Spleen (tissue), 11 donors: ENCODE results near the gene PLBD2. TPM values are rescaled to one million over a fixed set of nuclear protein-coding genes. Genes with fewer than 3 reads are reported as not detected.

Experiments
- DNase-seq: peaks from one replicate; pipeline ENCODE4 v3.0.0-alpha.2; 2020
- H3K27ac ChIP-seq, 8 donors: fragments of 200-600 bp; sonication (generic) in 7 of 8; 1 replicate in 4 of 8; 2 replicates in 4 of 8; pipeline versions ENCODE4 v1.5.0 to v1.8.0; 2016 to 2021; ENCODE audit warnings: inconsistent platforms in 4 of 8, mild to moderate bottlenecking in 4 of 8, moderate library complexity in 1 of 8
- H3K27me3 ChIP-seq, 7 donors: fragments of 200-600 bp; sonication (generic) in 6 of 7; replicated peaks in 1 of 7; 1 replicate in 4 of 7; 2 replicates in 3 of 7; pipeline versions ENCODE4 v1.5.0 to v1.8.0; 2016 to 2021; ENCODE audit warnings: inconsistent platforms in 3 of 7, mild to moderate bottlenecking in 1 of 7
- H3K36me3 ChIP-seq, 6 donors: fragments of 200-600 bp; sonication (generic) in 5 of 6; 1 replicate in 4 of 6; 2 replicates in 2 of 6; pipeline versions ENCODE4 v1.5.0 to v1.8.0; 2016 to 2021; ENCODE audit warnings: inconsistent platforms in 2 of 6
- H3K4me1 ChIP-seq, 6 donors: fragments of 200-600 bp; sonication (generic) in 5 of 6; 1 replicate in 3 of 6; 2 replicates in 3 of 6; pipeline versions ENCODE4 v1.5.0 to v1.8.0; 2016 to 2021; ENCODE audit warnings: inconsistent platforms in 3 of 6
- H3K4me3 ChIP-seq, 8 donors: fragments of 200-600 bp; sonication (generic) in 7 of 8; 1 replicate in 4 of 8; 2 replicates in 4 of 8; pipeline versions ENCODE4 v1.5.0 to v1.8.0; 2016 to 2021; ENCODE audit warnings: inconsistent platforms in 4 of 8, mild to moderate bottlenecking in 4 of 8, moderate library complexity in 2 of 8
- H3K9me3 ChIP-seq, 8 donors: fragments of 200-600 bp; sonication (generic) in 7 of 8; 1 replicate in 4 of 8; 2 replicates in 4 of 8; pipeline versions ENCODE4 v1.5.0 to v1.8.0; 2016 to 2021; ENCODE audit warnings: inconsistent platforms in 4 of 8
- POLR2A ChIP-seq, 3 donors: fragments of 450-650 bp; IDR thresholded peaks; one replicate each; pipeline ENCODE4 v1.5.1; 2017; ENCODE audit warnings: antibody characterized with exemption in 3 of 3, mild to moderate bottlenecking in 1 of 3
- POLR2AphosphoS5 ChIP-seq, 3 donors: sonication (generic); formaldehyde crosslinking; IDR thresholded peaks; one replicate each; pipeline ENCODE4 v1.5.1; 2017; ENCODE audit warnings: antibody characterized with exemption in 3 of 3
- WGBS, 5 donors: extraction: QIAGEN DNeasy Blood & Tissue Kit in 3 of 5; methylation state at CpG; one replicate each; pipeline versions ENCODE4 v1.1.5 to v1.1.7; 2013 to 2018; 5-methylcytosine and 5-hydroxymethylcytosine counted together
- intact Hi-C: fragments of 100-400 bp; cut with DNase I; formaldehyde crosslinking; loops from one replicate; pipeline ENCODE4 v1.15.0; 2023; ENCODE audit warnings: low total_unique reads
- polyA plus RNA-seq, 3 donors: library from polyadenylated mRNA; stranded (reverse); fragments of 200-250 nt; gene quantifications; one replicate each; pipeline ENCODE4 v1.2.1, GENCODE V29; 2013
- total RNA-seq, 7 donors: library from RNA; depleted of rRNA in 3 of 7; stranded (reverse); fragments of >200 nt in 3 of 7; fragmentation: NEBNext Ultra II Directional in 4 of 7; extraction: Animal tissue kit (Norgen Biotek cat#: 25700) in 4 of 7; gene quantifications; one replicate each; pipeline versions ENCODE4 v1.1.0 to v1.2.1, GENCODE V29; 2016 to 2021
- TF ChIP-seq, protein P1 (sequence below), 11 experiments: fragments of 200-600 bp in 7 of 11; fragments of 450-650 bp in 4 of 11; sonication (generic) in 4 of 11; IDR thresholded peaks in 8 of 11; conservative IDR thresholded peaks in 3 of 11; 1 replicate in 7 of 11; 2 replicates in 4 of 11; pipeline versions ENCODE4 v1.4.0 to v1.8.0; 2016 to 2021; ENCODE audit warnings: antibody characterized with exemption in 11 of 11, inconsistent platforms in 4 of 11, mild to moderate bottlenecking in 1 of 11
- donor health status: healthy with polysubstance abuse.
- donor health status: DM: no; HTN: no; CAD: no; lungs with moderate emphysema.
- donor health status: DM: no; HTN: no; CAD: no.
- donor health status: Bipolar disorder and iron deficiency.
- donor health status: healthy.
- donor health status: DM: no; HTN: no; CAD: no.
- donor health status: DM: yes; HTN: yes; CAD: no.

PLBD2 gene
- total and polyA plus RNA-seq, 10 donors = 4.2 to 38.8 (median 29.2) TPM

- Histone ChIP-seq H3K36me3 (no peaks in the 10 kb centered on the region), H3K4me1 (peaks cover 0 to 5% (median 0%) of the 10 kb centered on the region in 6 donors), H3K27me3 (peaks cover 0 to 56% (median 9%) of the 10 kb centered on the region in 7 donors), H3K4me3 (no peak overlapping the region), H3K9me3 (peaks cover 0 to 4% (median 0%) of the 10 kb centered on the region in 8 donors), H3K27ac (no peak overlapping the region)
- TF ChIP-seq, protein P1, sequence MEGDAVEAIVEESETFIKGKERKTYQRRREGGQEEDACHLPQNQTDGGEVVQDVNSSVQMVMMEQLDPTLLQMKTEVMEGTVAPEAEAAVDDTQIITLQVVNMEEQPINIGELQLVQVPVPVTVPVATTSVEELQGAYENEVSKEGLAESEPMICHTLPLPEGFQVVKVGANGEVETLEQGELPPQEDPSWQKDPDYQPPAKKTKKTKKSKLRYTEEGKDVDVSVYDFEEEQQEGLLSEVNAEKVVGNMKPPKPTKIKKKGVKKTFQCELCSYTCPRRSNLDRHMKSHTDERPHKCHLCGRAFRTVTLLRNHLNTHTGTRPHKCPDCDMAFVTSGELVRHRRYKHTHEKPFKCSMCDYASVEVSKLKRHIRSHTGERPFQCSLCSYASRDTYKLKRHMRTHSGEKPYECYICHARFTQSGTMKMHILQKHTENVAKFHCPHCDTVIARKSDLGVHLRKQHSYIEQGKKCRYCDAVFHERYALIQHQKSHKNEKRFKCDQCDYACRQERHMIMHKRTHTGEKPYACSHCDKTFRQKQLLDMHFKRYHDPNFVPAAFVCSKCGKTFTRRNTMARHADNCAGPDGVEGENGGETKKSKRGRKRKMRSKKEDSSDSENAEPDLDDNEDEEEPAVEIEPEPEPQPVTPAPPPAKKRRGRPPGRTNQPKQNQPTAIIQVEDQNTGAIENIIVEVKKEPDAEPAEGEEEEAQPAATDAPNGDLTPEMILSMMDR (IDR thresholded peaks at IDR 0.05 in 8 of 11, conservative IDR thresholded peaks at IDR 0.05 in 3 of 11) = no peak
- no peak for TF ChIP-seq POLR2A (IDR thresholded peaks at IDR 0.05)
- no peak for TF ChIP-seq POLR2AphosphoS5 (IDR thresholded peaks at IDR 0.05)
- WGBS, 5 donors = 81 to 92% (median 89%) methylated on average over 22 to 26 of the region's 26 CpGs
- no peak for DNase-seq
- intact Hi-C loops = no loop called here
These were observed 40.2 kb downstream of the PLBD2 start for GRCh38 chr12:113398346-113399290.

GRCh38 chr12:113399490-113399889 lies 41.1 kb downstream of the PLBD2 start:
- intact Hi-C loops = no loop called here
- whole genome bisulfite sequencing, 5 donors = 82 to 90% (median 89%) methylated on average over 12 of the region's 12 CpGs
- TF ChIP-seq, protein P1 (IDR thresholded peaks at IDR 0.05 in 8 of 11, conservative IDR thresholded peaks at IDR 0.05 in 3 of 11) = no peak
- TF ChIP-seq POLR2AphosphoS5 (IDR thresholded peaks at IDR 0.05) = no peak
- no peak for TF ChIP-seq POLR2A (IDR thresholded peaks at IDR 0.05)
- peaks cover 0 to 59% (median 9%) of the 10 kb centered on the region in 7 donors for H3K27me3 ChIP-seq
- no peak overlapping the region for H3K27ac ChIP-seq
- no peak for DNase-seq
- H3K4me1 ChIP-seq = peaks cover 0 to 13% (median 0%) of the 10 kb centered on the region in 6 donors
- H3K9me3 ChIP-seq = peaks cover 0 to 4% (median 0%) of the 10 kb centered on the region in 8 donors
- H3K4me3 ChIP-seq = no peak overlapping the region
- no peaks in the 10 kb centered on the region for H3K36me3 ChIP-seq

- H3K36me3 ChIP-seq = no peaks in the 10 kb centered on the region
- no peak overlapping the region for H3K4me3 ChIP-seq
- no peak overlapping the region for H3K27ac ChIP-seq
- H3K27me3 ChIP-seq = peaks cover 0 to 59% (median 9%) of the 10 kb centered on the region in 7 donors
- no peak for DNase-seq
- intact Hi-C loops = no loop called here
- H3K9me3 ChIP-seq = peaks cover 0 to 3% (median 0%) of the 10 kb centered on the region in 8 donors
- H3K4me1 ChIP-seq = peaks cover 0 to 14% (median 0%) of the 10 kb centered on the region in 6 donors
- TF ChIP-seq POLR2A (IDR thresholded peaks at IDR 0.05) (no peak), POLR2AphosphoS5 (IDR thresholded peaks at IDR 0.05) (no peak)
- TF ChIP-seq, protein P1 (IDR thresholded peaks at IDR 0.05 in 8 of 11, conservative IDR thresholded peaks at IDR 0.05 in 3 of 11) = no peak
- 79 to 91% (median 83%) methylated on average over 4 of the region's 4 CpGs for whole genome bisulfite sequencing, 5 donors
These were observed 42.0 kb downstream of the PLBD2 start for GRCh38 chr12:113400362-113400761.
